HFFc6 (cell line): ENCODE data around the gene HES2. TPM values are rescaled to one million over a fixed set of nuclear protein-coding genes. Genes with fewer than 3 reads are reported as not detected.

ENCODE experiments used
- DNase-seq: peaks from one replicate; pipeline ENCODE4 v3.0.0-alpha.2; 2018
- H3K27ac Mint-ChIP-seq: 2 replicates; pipeline ENCODE4 v1.8.0; 2020; ENCODE audit warnings: mild to moderate bottlenecking, mixed read lengths
- H3K27me3 Mint-ChIP-seq: 2 replicates; pipeline ENCODE4 v1.8.0; 2021; ENCODE audit warnings: mild to moderate bottlenecking, moderate library complexity, mixed read lengths; ENCODE audit not compliant: insufficient read depth
- H3K36me3 Mint-ChIP-seq: 2 replicates; pipeline ENCODE4 v1.8.0; 2021; ENCODE audit warnings: low read depth, mixed read lengths
- H3K4me1 Mint-ChIP-seq: 2 replicates; pipeline ENCODE4 v1.8.0; 2020; ENCODE audit warnings: low read depth, mixed read lengths
- H3K4me3 Mint-ChIP-seq: 2 replicates; pipeline ENCODE4 v1.8.0; 2020; ENCODE audit warnings: mild to moderate bottlenecking, moderate library complexity, mixed read lengths
- H3K9me3 Mint-ChIP-seq: 2 replicates; pipeline ENCODE4 v1.8.0; 2020; ENCODE audit warnings: mild to moderate bottlenecking, mixed read lengths
- CTCF ChIP-seq: fragments of 200-600 bp; sonication (generic); IDR thresholded peaks from 2 replicates; pipeline ENCODE4 v1.5.0; 2021; ENCODE audit warnings: antibody characterized with exemption, mild to moderate bottlenecking
- long read RNA-seq: library from polyadenylated mRNA; unstranded; transcript quantifications from one replicate; pipeline ENCODE4 v2.0.0, GENCODE V29; 2019
- total RNA-seq, 6 experiments: library from RNA; stranded (reverse); fragmentation: NEBNext Ultra II Directional; extraction: Animal tissue kit (Norgen Biotek cat#: 25700); gene quantifications; 2 replicates in 1 of 6; 3 replicates in 5 of 6; pipeline ENCODE4 v1.2.3, GENCODE V29; 2021

The HES2 gene
- total RNA-seq, result under 1 TPM in 4 of 6 experiments, not detected in 2; 0.14 to 0.35 (median 0.30) TPM
- long read RNA-seq, result 0 reads

- no peaks in the 10 kb centered on the region for H3K36me3 Mint-ChIP-seq
- no peaks in the 10 kb centered on the region for H3K9me3 Mint-ChIP-seq
- H3K4me3 Mint-ChIP-seq, result no peak within 1 kb of the TSS; the same call in 1 of the 2 replicates
- peaks cover 44% of the 10 kb centered on the region for H3K27me3 Mint-ChIP-seq
- DNase-seq, result no peak
- TF ChIP-seq CTCF, result no peak
- H3K27ac Mint-ChIP-seq, result no peak within 1 kb of the TSS
- H3K4me1 Mint-ChIP-seq, result peaks cover 25% of the 10 kb centered on the region
Observed at GRCh38 chr1:6419804-6420453, at the start of gene HES2. Gene HES2 (minus strand): TSS chr1:6419919. CDS start chr1:6419820, 99 bp downstream.

- DNase-seq, result no peak
- H3K4me3 Mint-ChIP-seq, result no peak overlapping the region
- no peaks in the 10 kb centered on the region for H3K4me1 Mint-ChIP-seq
- no peak overlapping the region for H3K27ac Mint-ChIP-seq
- TF ChIP-seq CTCF, result no peak
- H3K9me3 Mint-ChIP-seq, result no peaks in the 10 kb centered on the region
- H3K27me3 Mint-ChIP-seq, result peaks cover 5% of the 10 kb centered on the region
- no peaks in the 10 kb centered on the region for H3K36me3 Mint-ChIP-seq
Observed at GRCh38 chr1:6468729-6469461, 49.2 kb upstream of the HES2 start.

- H3K36me3 Mint-ChIP-seq, result no peaks in the 10 kb centered on the region
- no peak overlapping the region for H3K4me3 Mint-ChIP-seq
- TF ChIP-seq CTCF, result no peak
- no peaks in the 10 kb centered on the region for H3K9me3 Mint-ChIP-seq
- H3K27ac Mint-ChIP-seq, result no peak overlapping the region
- DNase-seq, result no peak
- H3K27me3 Mint-ChIP-seq, result peaks cover 4% of the 10 kb centered on the region
- H3K4me1 Mint-ChIP-seq, result no peaks in the 10 kb centered on the region
Observed at GRCh38 chr1:6467744-6468688, 48.3 kb upstream of the HES2 start.

- H3K4me3 Mint-ChIP-seq, result no peak overlapping the region
- no peaks in the 10 kb centered on the region for H3K9me3 Mint-ChIP-seq
- DNase-seq, result no peak
- no peaks in the 10 kb centered on the region for H3K4me1 Mint-ChIP-seq
- peaks cover 5% of the 10 kb centered on the region for H3K36me3 Mint-ChIP-seq
- TF ChIP-seq CTCF, result no peak
- H3K27me3 Mint-ChIP-seq, result peaks cover 6% of the 10 kb centered on the region
- no peak overlapping the region for H3K27ac Mint-ChIP-seq
Observed at GRCh38 chr1:6467224-6467623, 47.5 kb upstream of the HES2 start.

GRCh38 chr1:6466751-6467150, 47.0 kb upstream of the HES2 start:
- Mint-ChIP-seq H3K9me3 (no peaks in the 10 kb centered on the region), H3K36me3 (peaks cover 7% of the 10 kb centered on the region), H3K4me3 (no peak overlapping the region), H3K27me3 (peaks cover 4% of the 10 kb centered on the region; the same call in 1 of the 2 replicates), H3K27ac (no peak overlapping the region), H3K4me1 (no peaks in the 10 kb centered on the region)
- TF ChIP-seq CTCF, result no peak
- DNase-seq, result no peak
